Endothelial cell of umbilical vein (primary cell): ENCODE results near the gene IKZF1. TPM values are rescaled to one million over a fixed set of nuclear protein-coding genes. Genes with fewer than 3 reads are reported as not detected.

Experiments
- BruUV-seq: library from RNA; stranded (reverse); fragments of 400-500 nt; replicated peaks from 2 replicates; lab custom pipeline; 2021; lab: Mats Ljungman, UMichigan
- CTCF ChIA-PET: fragments of 300-600, 350-600 bp; sonication (Branson Sonifier 250); formaldehyde crosslinking; loops from one replicate; lab custom pipeline; 2021; ENCODE audit warnings: antibody characterized with exemption, inconsistent platforms; lab: Charles Lee
- POLR2A ChIA-PET: fragments of 300-600, 350-600 bp; sonication (Branson Sonifier 250); formaldehyde crosslinking; loops from one replicate; lab custom pipeline; 2021; ENCODE audit warnings: antibody characterized with exemption, inconsistent platforms; lab: Charles Lee
- DNase-seq: peaks from one replicate; pipeline ENCODE4 v3.0.0-alpha.2; 2011; ENCODE audit warnings: low read depth, low spot score
- FAIRE-seq: peaks from 2 replicates; lab custom pipeline; 2011; peaks lifted over from hg19 to GRCh38; lab: Jason Lieb, UNC
- H2AFZ ChIP-seq: 2 replicates; pipeline ENCODE4 v1.6.0; 2012; ENCODE audit warnings: low read depth, low read length, control low read depth, inconsistent platforms
- H3K27ac ChIP-seq: 2 replicates; pipeline ENCODE4 v1.5.1; 2011; ENCODE audit warnings: low read depth, mild to moderate bottlenecking, control low read depth, low read length, moderate library complexity; ENCODE audit not compliant: insufficient read depth
- H3K27me3 ChIP-seq, 2 experiments: 2 replicates each; pipeline versions ENCODE4 v1.6.0 to v1.6.1; 2011; ENCODE audit warnings: low read length in 2 of 2, mixed read lengths in 1 of 2; ENCODE audit not compliant: control insufficient read depth in 2 of 2, insufficient read depth in 2 of 2
- H3K36me3 ChIP-seq, 2 experiments: 2 replicates in 1 of 2; 3 replicates in 1 of 2; pipeline ENCODE4 v1.5.1; 2011; ENCODE audit warnings: low read length in 2 of 2, mild to moderate bottlenecking in 1 of 2, moderate library complexity in 1 of 2; ENCODE audit not compliant: control insufficient read depth in 2 of 2, insufficient read depth in 2 of 2; ENCODE audit errors: extremely low read depth in 1 of 2
- H3K4me1 ChIP-seq: 3 replicates; pipeline ENCODE4 v1.5.1; 2011; ENCODE audit warnings: mild to moderate bottlenecking, low read length; ENCODE audit not compliant: control insufficient read depth, insufficient read depth; ENCODE audit errors: extremely low read depth
- H3K4me2 ChIP-seq: 2 replicates; pipeline ENCODE4 v1.6.1; 2011; ENCODE audit warnings: low read length, control low read depth, mixed read lengths; ENCODE audit not compliant: insufficient read depth
- H3K4me3 ChIP-seq, 3 experiments: fragments of 200-600 bp in 1 of 3; sonication (generic), shearing (Covaris generic) in 1 of 3; replicated peaks in 1 of 3; 2 replicates each; pipeline ENCODE4 v1.5.1; 2011 to 2016; ENCODE audit warnings: control low read depth in 3 of 3, low read length in 3 of 3, mild to moderate bottlenecking in 2 of 3, inconsistent platforms in 1 of 3, low read depth in 1 of 3, moderate library complexity in 1 of 3; ENCODE audit not compliant: insufficient read depth in 1 of 3
- H3K79me2 ChIP-seq: 2 replicates; pipeline ENCODE4 v1.6.0; 2012; ENCODE audit warnings: low read length, inconsistent platforms; ENCODE audit not compliant: control insufficient read depth, insufficient read depth
- H3K9ac ChIP-seq: replicated peaks from 2 replicates; pipeline ENCODE3; 2011; ENCODE audit warnings: low read length, control low read depth; ENCODE audit not compliant: insufficient read depth; ENCODE audit errors: extremely low read depth
- H3K9me1 ChIP-seq: replicated peaks from 3 replicates; pipeline ENCODE4 v1.6.0; 2011; ENCODE audit warnings: mild to moderate bottlenecking, low read length; ENCODE audit not compliant: control insufficient read depth, insufficient read depth; ENCODE audit errors: extremely low read depth
- H3K9me3 ChIP-seq: replicated peaks from 2 replicates; pipeline ENCODE4 v1.5.1; 2012; ENCODE audit warnings: low read length, inconsistent platforms; ENCODE audit not compliant: control insufficient read depth, insufficient read depth
- H4K20me1 ChIP-seq: replicated peaks from 2 replicates; pipeline ENCODE3; 2011; ENCODE audit warnings: mild to moderate bottlenecking, low read length; ENCODE audit not compliant: control insufficient read depth, insufficient read depth; ENCODE audit errors: extremely low read depth
- CTCF ChIP-seq, 2 donors: IDR thresholded peaks; 1 replicate in 1 of 2; 2 replicates in 1 of 2; pipeline ENCODE4 v1.5.1; 2011; ENCODE audit warnings: low read length in 2 of 2, mild to moderate bottlenecking in 2 of 2, moderate library complexity in 2 of 2, control low read depth in 1 of 2, inconsistent platforms in 1 of 2, low read depth in 1 of 2; ENCODE audit not compliant: insufficient read depth in 1 of 2; ENCODE audit errors: extremely low read depth in 1 of 2
- EZH2 ChIP-seq: IDR thresholded peaks from 2 replicates; pipeline ENCODE4 v1.6.1; 2012; ENCODE audit warnings: borderline replicate concordance, low read depth, mild to moderate bottlenecking, moderate library complexity, low read length, inconsistent platforms; ENCODE audit not compliant: severe bottlenecking
- FOS ChIP-seq: IDR thresholded peaks from 2 replicates; pipeline ENCODE4 v1.6.1; 2011; ENCODE audit warnings: mild to moderate bottlenecking, low read length, moderate library complexity, borderline replicate concordance; ENCODE audit not compliant: insufficient read depth
- GATA2 ChIP-seq: IDR thresholded peaks from 2 replicates; pipeline ENCODE4 v1.7.0; 2011; ENCODE audit warnings: low read depth, mild to moderate bottlenecking, moderate library complexity, mixed read lengths, low read length; ENCODE audit not compliant: insufficient read length, insufficient read depth
- JUN ChIP-seq: IDR thresholded peaks from 2 replicates; pipeline ENCODE4 v1.6.1; 2011; ENCODE audit warnings: borderline replicate concordance, low read depth; ENCODE audit not compliant: insufficient read length, insufficient read depth
- MYC ChIP-seq: IDR thresholded peaks from one replicate; pipeline ENCODE4 v1.6.1; 2011; ENCODE audit warnings: mild to moderate bottlenecking, low read depth, low read length
- POLR2A ChIP-seq: IDR thresholded peaks from 2 replicates; pipeline ENCODE4 v1.6.1; 2012; ENCODE audit warnings: low read depth, mild to moderate bottlenecking, control low read depth, low read length
- POLR2AphosphoS5 ChIP-seq: IDR thresholded peaks from 2 replicates; pipeline ENCODE4 v1.6.1; 2012; ENCODE audit warnings: low read depth, mild to moderate bottlenecking, control low read depth, low read length, moderate library complexity; ENCODE audit not compliant: insufficient read depth
- dilution Hi-C: fragments of 300-500 bp; cut with MboI; formaldehyde crosslinking; loops from one replicate; pipeline ENCODE4 v1.15.0; 2019; ENCODE audit warnings: low sequenced_read_pairs; ENCODE audit not compliant: extremely low pct_ligation_motif_present
- intact Hi-C: fragments of 100-400 bp; cut with micrococcal nuclease; formaldehyde crosslinking; loops from one replicate; pipeline ENCODE4 v1.10.0; 2022
- polyA plus RNA-seq, 4 experiments: library from polyadenylated mRNA; depleted of rRNA in 3 of 4; stranded (reverse) in 3 of 4; unstranded in 1 of 4; fragments of >200 nt; gene quantifications; 2 replicates each; pipeline versions ENCODE4 v1.2.1 to v1.2.3, GENCODE V29; 2011 to 2012; ENCODE audit warnings: missing spikeins in 1 of 4
- total RNA-seq: library from RNA; stranded (reverse); gene quantifications from 2 replicates; pipeline ENCODE4 v1.2.3, GENCODE V29; 2021

The IKZF1 gene
- total and polyA plus RNA-seq, 2 donors (not counting 3 experiments of a cell fraction or from before 2014, with no cell fraction given): 0.01 to 0.20 TPM

GRCh38 chr7:50397320-50397970, 92.9 kb downstream of the IKZF1 start:
- Histone ChIP-seq H3K4me3 (no peak overlapping the region), H3K9ac (no peak overlapping the region), H3K79me2 (no peaks in the 10 kb centered on the region), H4K20me1 (no peaks in the 10 kb centered on the region), H3K9me3 (no peaks in the 10 kb centered on the region), H3K36me3 (no peaks in the 10 kb centered on the region), H3K9me1 (no peaks in the 10 kb centered on the region), H3K4me1 (no peaks in the 10 kb centered on the region), H2AFZ (no peak overlapping the region), H3K27ac (no peak overlapping the region), H3K4me2 (no peak overlapping the region), H3K27me3 (peaks cover 19 to 49% of the 10 kb centered on the region in 2 experiments)
- FAIRE-seq: no peak
- no peak for DNase-seq
- no TSS peak for BruUV-seq
- dilution Hi-C loops: no loop called here
- CTCF ChIA-PET: no interaction called here
- TF ChIP-seq FOS: no peak
- intact Hi-C loops: no loop called here
- POLR2A ChIA-PET: no interaction called here

GRCh38 chr7:50397971-50398324, 93.4 kb downstream of the IKZF1 start:
- dilution Hi-C loops: no loop called here
- H2AFZ ChIP-seq: no peak overlapping the region
- H3K36me3 ChIP-seq: no peaks in the 10 kb centered on the region
- no peaks in the 10 kb centered on the region for H3K9me3 ChIP-seq
- FAIRE-seq (no peak), DNase-seq (no peak)
- no peak overlapping the region for H3K27ac ChIP-seq
- H3K9ac ChIP-seq: no peak overlapping the region
- H3K9me1 ChIP-seq: no peaks in the 10 kb centered on the region
- no peak overlapping the region for H3K4me3 ChIP-seq
- H3K79me2 ChIP-seq: no peaks in the 10 kb centered on the region
- ChIA-PET POLR2A (no interaction called here), CTCF (no interaction called here)
- intact Hi-C loops: no loop called here
- H4K20me1 ChIP-seq: no peaks in the 10 kb centered on the region
- BruUV-seq: no TSS peak
- H3K27me3 ChIP-seq: peaks cover 19 to 53% of the 10 kb centered on the region in 2 experiments
- no peak overlapping the region for H3K4me2 ChIP-seq
- TF ChIP-seq MYC: no peak
- no peak for TF ChIP-seq GATA2
- TF ChIP-seq POLR2AphosphoS5: no peak
- no peak for TF ChIP-seq FOS
- no peak for TF ChIP-seq JUN
- no peak for TF ChIP-seq POLR2A
- no peak for TF ChIP-seq EZH2
- TF ChIP-seq CTCF (IDR thresholded peaks at IDR 0.05; ENCODE audit: extremely low read depth in 1 of 2, insufficient read depth in 1 of 2, low read depth in 1 of 2, low read length in 2 of 2): no peak
- H3K4me1 ChIP-seq: no peaks in the 10 kb centered on the region
